Loucy (cell line): ENCODE measurements around the gene EEPD1.

Experiments used
- EZH2phosphoT487 ChIP-seq: fragments of 200-600 bp; IDR thresholded peaks from 2 replicates; pipeline ENCODE4 v1.6.1; 2018; ENCODE audit warnings: antibody characterized with exemption, mild to moderate bottlenecking, moderate library complexity, borderline replicate concordance
- TF ChIP-seq, protein P1 (sequence below): fragments of 200-600 bp; sonication (generic); conservative IDR thresholded peaks from 2 replicates; pipeline ENCODE4 v1.5.1; 2014; ENCODE audit warnings: mild to moderate bottlenecking, antibody characterized with exemption, low read length

- TF ChIP-seq, protein P1, sequence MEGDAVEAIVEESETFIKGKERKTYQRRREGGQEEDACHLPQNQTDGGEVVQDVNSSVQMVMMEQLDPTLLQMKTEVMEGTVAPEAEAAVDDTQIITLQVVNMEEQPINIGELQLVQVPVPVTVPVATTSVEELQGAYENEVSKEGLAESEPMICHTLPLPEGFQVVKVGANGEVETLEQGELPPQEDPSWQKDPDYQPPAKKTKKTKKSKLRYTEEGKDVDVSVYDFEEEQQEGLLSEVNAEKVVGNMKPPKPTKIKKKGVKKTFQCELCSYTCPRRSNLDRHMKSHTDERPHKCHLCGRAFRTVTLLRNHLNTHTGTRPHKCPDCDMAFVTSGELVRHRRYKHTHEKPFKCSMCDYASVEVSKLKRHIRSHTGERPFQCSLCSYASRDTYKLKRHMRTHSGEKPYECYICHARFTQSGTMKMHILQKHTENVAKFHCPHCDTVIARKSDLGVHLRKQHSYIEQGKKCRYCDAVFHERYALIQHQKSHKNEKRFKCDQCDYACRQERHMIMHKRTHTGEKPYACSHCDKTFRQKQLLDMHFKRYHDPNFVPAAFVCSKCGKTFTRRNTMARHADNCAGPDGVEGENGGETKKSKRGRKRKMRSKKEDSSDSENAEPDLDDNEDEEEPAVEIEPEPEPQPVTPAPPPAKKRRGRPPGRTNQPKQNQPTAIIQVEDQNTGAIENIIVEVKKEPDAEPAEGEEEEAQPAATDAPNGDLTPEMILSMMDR: peak; percentile 52
- TF ChIP-seq EZH2phosphoT487: no peak
Observed at GRCh38 chr7:36284456-36285090, 131.5 kb downstream of the EEPD1 start.
